ENCODE data around the gene SLAMF1.

Gene SLAMF1

GRCh38 chr1:160626509-160627342 lies 20.1 kb downstream of the SLAMF1 start:
- DNase-seq (ENCODE audit: extremely low spot score, insufficient read length, low read depth) (no peak), FAIRE-seq (peak; percentile 89)

- DNase-seq (ENCODE audit: extremely low spot score, insufficient read length, low read depth), result no peak
- FAIRE-seq, result peak; percentile 89
These were observed 20.9 kb downstream of the SLAMF1 start for GRCh38 chr1:160625725-160626498.

GRCh38 chr1:160625321-160625720 lies 21.5 kb downstream of the SLAMF1 start:
- no peak for DNase-seq (ENCODE audit: extremely low spot score, insufficient read length, low read depth)
- FAIRE-seq, result no peak

GRCh38 chr1:160624464-160624863 lies 22.4 kb downstream of the SLAMF1 start:
- FAIRE-seq, result peak; percentile 88
- DNase-seq (ENCODE audit: extremely low spot score, insufficient read length, low read depth), result no peak

GRCh38 chr1:160623862-160624261 lies 23.0 kb downstream of the SLAMF1 start:
- FAIRE-seq (no peak), DNase-seq (ENCODE audit: extremely low spot score, insufficient read length, low read depth) (no peak)

- FAIRE-seq (no peak), DNase-seq (ENCODE audit: extremely low spot score, insufficient read length, low read depth) (no peak)
These were observed 23.6 kb downstream of the SLAMF1 start for GRCh38 chr1:160623227-160623633.

- DNase-seq (ENCODE audit: extremely low spot score, insufficient read length, low read depth) (no peak), FAIRE-seq (peak; percentile 65)
These were observed 24.2 kb downstream of the SLAMF1 start for GRCh38 chr1:160622501-160623226.

- no peak for DNase-seq (ENCODE audit: extremely low spot score, insufficient read length, low read depth)
These were observed 25.0 kb downstream of the SLAMF1 start for GRCh38 chr1:160621633-160622413.

GRCh38 chr1:160620942-160621632 lies 25.8 kb downstream of the SLAMF1 start:
- FAIRE-seq, result no peak
- DNase-seq (ENCODE audit: extremely low spot score, insufficient read length, low read depth), result no peak

More at GRCh38 chr1:160621633-160622413, 25.0 kb downstream of the SLAMF1 start:
- peak; percentile 77 for FAIRE-seq

GRCh38 chr1:160619742-160620277 lies 27.0 kb downstream of the SLAMF1 start:
- DNase-seq (ENCODE audit: extremely low spot score, insufficient read length, low read depth), result no peak
- peak; percentile 33 for FAIRE-seq

- FAIRE-seq (peak; percentile 84), DNase-seq (ENCODE audit: extremely low spot score, insufficient read length, low read depth) (no peak)
These were observed 28.0 kb downstream of the SLAMF1 start for GRCh38 chr1:160618763-160619274.

GRCh38 chr1:160618327-160618726 lies 28.5 kb downstream of the SLAMF1 start:
- FAIRE-seq (peak; percentile 31), DNase-seq (ENCODE audit: extremely low spot score, insufficient read length, low read depth) (no peak)

- peak; percentile 12 for FAIRE-seq
- no peak for DNase-seq (ENCODE audit: extremely low spot score, insufficient read length, low read depth)
These were observed 31.2 kb downstream of the SLAMF1 start for GRCh38 chr1:160615660-160616059.

GRCh38 chr1:160614410-160614809 lies 32.4 kb downstream of the SLAMF1 start:
- no peak for FAIRE-seq
- DNase-seq (ENCODE audit: extremely low spot score, insufficient read length, low read depth), result no peak

GRCh38 chr1:160612613-160613218 lies 34.1 kb downstream of the SLAMF1 start:
- FAIRE-seq (no peak), DNase-seq (ENCODE audit: extremely low spot score, insufficient read length, low read depth) (no peak)

- peak; percentile 24 for FAIRE-seq
- DNase-seq (ENCODE audit: extremely low spot score, insufficient read length, low read depth), result no peak
These were observed 36.1 kb downstream of the SLAMF1 start for GRCh38 chr1:160610569-160611242.

GRCh38 chr1:160608941-160609340 lies 37.9 kb downstream of the SLAMF1 start:
- no peak for FAIRE-seq
- DNase-seq (ENCODE audit: extremely low spot score, insufficient read length, low read depth), result no peak

- FAIRE-seq, result peak; percentile 31
These were observed 38.3 kb downstream of the SLAMF1 start for GRCh38 chr1:160608514-160608913.

More at GRCh38 chr1:160608514-160608913, 38.3 kb downstream of the SLAMF1 start:
- no peak for DNase-seq (ENCODE audit: extremely low spot score, insufficient read length, low read depth)
